GM12892 (cell line): ENCODE measurements around the gene NFKBIL1.
A peak's percentile ranks its signal among the peaks of the same experiment; 100 is the strongest.

Source experiments
- DNase-seq: peaks from one replicate; pipeline ENCODE4 v3.0.0; 2011; ENCODE audit not compliant: insufficient read length
- FAIRE-seq: peaks from 2 replicates; lab custom pipeline; 2011; peaks lifted over from hg19 to GRCh38; lab: Jason Lieb, UNC
- POLR2A ChIP-seq: IDR thresholded peaks from 2 replicates; pipeline ENCODE4 v1.6.1; 2011; ENCODE audit warnings: low read depth, low read length, control low read depth
- POLR2AphosphoS5 ChIP-seq: IDR thresholded peaks from 2 replicates; pipeline ENCODE4 v1.6.1; 2011; ENCODE audit warnings: low read depth, low read length, control low read depth
- TAF1 ChIP-seq: IDR thresholded peaks from 2 replicates; pipeline ENCODE4 v1.6.1; 2011; ENCODE audit warnings: low read depth, mild to moderate bottlenecking, control low read depth, low read length, borderline replicate concordance

Gene NFKBIL1

DNA sequence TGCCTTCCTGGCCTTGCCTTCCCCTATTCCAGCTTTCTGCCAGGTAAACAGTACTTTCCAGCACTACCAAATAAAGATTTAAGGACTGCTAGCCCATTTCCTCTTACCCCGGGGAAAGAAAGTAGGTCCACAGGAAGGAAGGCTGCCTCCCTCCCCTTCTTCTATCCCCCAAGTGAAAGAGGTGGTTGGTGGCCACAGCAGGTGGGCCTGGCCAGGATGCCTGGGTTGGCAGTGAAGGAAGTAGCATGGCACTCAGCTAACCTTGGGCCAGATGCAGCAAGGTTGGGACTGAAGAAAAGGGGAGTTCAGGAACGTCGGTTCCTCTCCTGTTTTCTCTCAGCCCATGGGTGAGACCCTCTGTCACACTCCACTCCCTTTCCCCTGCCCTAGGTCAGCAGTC lies 8.9 kb downstream of the NFKBIL1 start:
- no peak for DNase-seq
- peak; percentile 69 for FAIRE-seq
- TF ChIP-seq POLR2AphosphoS5 (no peak), TAF1 (no peak), POLR2A (no peak)

DNA sequence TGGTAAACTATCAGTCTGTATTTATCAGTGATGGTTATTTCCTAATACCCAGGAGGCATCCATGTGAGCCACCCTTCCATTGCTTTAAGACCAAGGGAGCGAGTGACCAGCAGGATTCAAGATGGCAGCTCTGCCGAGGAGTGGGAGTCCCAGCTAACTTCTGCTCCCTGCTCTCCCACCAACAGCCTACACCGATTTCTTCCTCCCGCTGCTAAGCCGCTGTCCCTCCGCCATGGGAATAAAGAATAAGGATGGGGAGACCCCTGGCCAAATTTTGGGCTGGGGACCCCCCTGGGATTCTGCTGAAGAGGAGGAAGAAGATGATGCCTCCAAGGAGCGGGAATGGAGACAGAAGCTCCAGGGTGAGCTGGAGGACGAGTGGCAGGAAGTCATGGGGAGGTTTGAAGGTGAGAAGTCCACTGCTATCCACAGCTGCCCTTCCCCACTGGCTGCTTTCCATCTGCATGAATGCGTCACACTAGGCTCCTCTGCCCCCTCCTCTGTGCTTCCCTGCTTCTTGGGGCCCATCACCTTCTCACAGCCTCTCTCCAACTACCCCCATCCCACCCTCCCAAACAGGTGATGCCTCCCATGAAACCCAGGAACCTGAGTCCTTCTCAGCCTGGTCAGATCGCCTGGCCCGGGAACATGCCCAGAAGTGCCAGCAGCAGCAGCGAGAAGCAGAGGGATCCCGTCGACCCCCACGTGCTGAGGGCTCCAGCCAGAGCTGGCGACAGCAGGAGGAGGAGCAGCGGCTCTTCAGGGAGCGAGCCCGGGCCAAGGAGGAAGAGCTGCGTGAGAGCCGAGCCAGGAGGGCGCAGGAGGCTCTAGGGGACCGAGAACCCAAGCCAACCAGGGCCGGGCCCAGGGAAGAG lies 10.3 kb downstream of the NFKBIL1 start:
- peak; percentile 9 for FAIRE-seq
- no peak for TF ChIP-seq POLR2A
- no peak for TF ChIP-seq POLR2AphosphoS5
- no peak for TF ChIP-seq TAF1

DNA sequence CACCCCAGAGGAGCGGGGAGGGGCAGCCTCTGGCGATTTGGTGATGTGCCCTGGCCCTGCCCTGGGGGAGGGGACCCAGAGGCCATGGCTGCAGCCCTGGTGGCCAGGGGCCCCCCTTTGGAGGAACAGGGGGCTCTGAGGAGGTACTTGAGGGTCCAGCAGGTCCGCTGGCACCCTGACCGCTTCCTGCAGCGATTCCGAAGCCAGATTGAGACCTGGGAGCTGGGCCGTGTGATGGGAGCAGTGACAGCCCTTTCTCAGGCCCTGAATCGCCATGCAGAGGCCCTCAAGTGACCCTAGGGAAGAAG lies 10.9 kb downstream of the NFKBIL1 start:
- no peak for DNase-seq
- FAIRE-seq = no peak
- TF ChIP-seq TAF1 (no peak), POLR2A (no peak; the same call in 1 of the 2 replicates), POLR2AphosphoS5 (no peak)

More for the DNA sequence above, 10.3 kb downstream of the NFKBIL1 start:
- DNase-seq = no peak

DNA sequence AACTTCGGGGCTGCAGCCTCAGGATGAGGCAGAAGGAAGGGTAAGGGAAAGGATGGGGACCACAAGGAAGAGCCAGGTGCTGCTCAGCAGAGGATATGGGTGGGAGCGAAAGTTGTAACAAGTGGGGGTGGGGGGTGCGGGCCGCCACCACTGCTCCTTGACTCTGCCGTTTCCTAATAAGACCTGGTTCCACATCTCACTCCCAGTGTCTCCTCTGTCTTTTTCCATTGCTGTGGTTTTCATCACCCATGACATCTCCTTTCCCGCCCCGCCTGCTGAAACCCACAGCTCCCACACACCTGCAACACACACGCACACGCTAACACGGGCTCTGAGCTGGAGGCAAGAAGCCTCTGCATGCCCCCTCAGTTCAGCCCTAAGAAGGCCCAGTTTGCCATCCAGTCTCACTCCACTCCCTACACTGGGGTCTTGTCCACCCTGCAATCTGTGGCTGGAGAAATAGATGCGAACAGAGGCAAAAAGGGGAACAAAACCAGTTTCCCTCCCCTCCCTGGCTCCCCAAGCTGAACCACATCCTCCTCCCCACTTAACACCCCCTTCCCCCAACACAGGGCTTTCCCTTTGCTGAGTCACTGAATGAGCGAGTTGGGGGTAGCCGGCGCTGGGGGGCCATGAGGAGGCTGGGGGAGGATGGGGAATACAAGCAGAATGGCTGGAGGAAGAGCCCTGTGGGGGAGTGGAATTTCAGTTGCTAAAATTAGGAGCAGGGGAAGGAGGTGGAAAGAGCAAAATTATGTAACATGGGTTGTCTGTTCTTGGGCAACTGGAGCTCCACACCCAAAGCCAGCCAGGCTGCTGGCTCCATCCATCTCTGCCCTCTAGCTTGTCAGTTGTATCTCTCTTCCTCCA lies 11.5 kb downstream of the NFKBIL1 start:
- DNase-seq (peak; percentile 66), FAIRE-seq (peak; percentile 94)
- TF ChIP-seq POLR2AphosphoS5 (peak; percentile 91), POLR2A (peak; percentile 80), TAF1 (peak; percentile 45)

DNA sequence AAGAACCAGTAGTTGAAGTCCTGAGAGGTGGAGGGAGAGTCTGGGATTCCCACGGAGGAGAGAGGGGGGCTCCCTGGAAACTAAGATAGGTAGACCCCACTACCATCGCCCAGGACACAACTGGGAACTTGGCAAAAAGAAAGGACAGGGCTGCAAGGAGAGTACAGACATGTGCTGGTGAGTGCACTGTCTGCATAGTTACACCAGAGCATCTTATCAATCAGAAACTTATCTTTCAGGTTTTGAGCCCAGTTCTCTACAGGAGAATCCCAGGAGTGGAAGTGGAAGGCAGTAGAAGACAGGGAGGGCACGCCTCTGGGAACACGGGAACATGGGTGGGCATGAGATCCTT lies 12.2 kb downstream of the NFKBIL1 start:
- FAIRE-seq (no peak), DNase-seq (no peak)
- no peak for TF ChIP-seq POLR2AphosphoS5
- TF ChIP-seq TAF1 = no peak
- peak; percentile 34; the same call in 1 of the 2 replicates for TF ChIP-seq POLR2A

DNA sequence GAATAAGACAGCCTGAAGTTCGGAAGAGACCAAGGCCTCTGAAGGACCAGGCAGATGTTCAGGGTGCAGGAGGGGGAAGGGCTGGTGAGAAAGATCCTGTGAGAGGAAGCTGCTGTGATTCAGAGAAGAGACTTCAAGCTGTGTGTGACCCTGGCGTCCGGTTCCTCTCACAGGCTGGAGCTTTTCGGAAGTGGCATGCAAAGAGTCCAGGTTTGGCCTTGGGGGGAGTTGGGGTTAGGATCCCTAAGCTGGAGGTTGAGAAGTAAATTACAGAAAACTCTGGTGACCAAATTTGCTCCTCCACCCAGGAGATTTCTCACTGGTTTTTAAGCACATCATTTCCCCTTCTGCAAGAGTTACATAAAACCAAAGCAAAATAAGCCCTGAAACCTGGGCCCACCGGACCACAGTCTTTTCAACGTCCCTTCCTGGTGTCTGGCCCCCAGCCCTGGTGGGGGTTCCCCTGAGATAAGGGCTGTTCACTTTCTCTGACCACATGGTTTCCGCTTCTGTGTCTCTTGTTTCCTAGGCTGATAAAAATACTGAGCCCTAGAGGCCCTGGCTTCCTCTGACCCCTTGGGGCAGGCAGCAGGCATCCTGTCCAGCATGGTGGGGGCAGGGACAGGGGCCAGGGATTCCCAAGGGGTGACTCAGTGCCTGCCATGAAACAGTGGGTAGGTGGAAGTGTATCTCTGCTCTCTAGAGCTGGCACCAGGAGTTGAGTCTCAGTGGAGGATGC lies 12.7 kb downstream of the NFKBIL1 start:
- DNase-seq (peak; percentile 59), FAIRE-seq (peak; percentile 93)
- TF ChIP-seq POLR2AphosphoS5 (peak; percentile 34), TAF1 (no peak)

DNA sequence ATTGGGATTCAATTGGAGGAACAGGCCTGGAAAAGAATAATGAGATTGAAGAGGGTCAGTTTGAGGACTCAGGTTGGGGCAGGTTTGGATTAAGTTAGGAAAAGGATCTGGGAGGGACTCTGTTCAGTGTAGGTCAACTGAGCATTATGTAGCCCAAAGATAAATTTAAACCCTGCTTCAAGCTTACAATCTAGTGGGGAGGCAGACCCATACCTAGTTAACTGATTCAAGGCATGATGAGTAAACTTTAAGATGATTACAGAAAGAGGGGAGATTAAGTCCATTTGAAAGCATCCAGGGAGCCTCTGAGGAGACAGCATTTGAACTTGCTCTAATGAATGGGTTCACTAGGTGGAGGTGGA lies 13.3 kb downstream of the NFKBIL1 start:
- FAIRE-seq (peak; percentile 9), DNase-seq (no peak)
- no peak for TF ChIP-seq POLR2AphosphoS5
- no peak for TF ChIP-seq TAF1
- no peak for TF ChIP-seq POLR2A

DNA sequence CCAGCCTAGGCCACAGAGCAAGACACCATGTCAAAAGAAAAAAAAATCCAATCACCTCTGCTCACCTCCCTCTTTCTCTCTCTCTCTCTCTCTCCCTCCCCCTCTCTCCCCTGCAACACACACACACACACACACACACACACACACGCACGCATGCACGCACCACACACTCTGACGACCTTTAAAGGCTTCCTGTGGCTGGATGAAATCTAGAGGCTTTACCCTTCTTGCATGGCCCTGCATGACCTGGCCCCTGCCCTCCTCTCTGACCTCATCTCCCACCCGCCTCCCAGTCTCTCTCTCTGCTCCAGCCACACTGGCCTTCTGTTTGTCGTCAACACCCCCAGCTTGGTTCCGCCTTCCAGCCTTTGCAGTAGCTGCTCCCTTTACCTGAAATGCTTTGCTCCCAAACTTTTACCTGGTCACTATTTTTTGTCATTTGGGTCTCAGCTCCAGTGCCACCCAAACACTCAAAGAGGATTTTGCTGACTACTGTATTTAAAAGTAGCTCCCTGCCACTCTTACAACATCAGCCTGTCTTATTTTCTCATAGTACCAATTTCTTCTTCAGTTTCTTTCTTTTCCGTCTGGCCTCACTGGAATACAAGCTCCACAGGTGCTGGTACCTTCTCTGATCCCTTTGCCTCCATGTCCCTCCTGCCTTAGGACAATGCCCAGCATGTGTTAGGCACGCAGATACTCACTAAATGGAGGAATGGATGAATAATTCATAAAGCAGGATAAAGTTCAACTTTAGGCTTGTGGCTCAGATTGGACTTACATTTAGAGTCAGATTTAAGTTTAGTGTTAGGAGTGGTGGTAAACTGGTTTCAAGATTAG lies 20.3 kb downstream of the NFKBIL1 start:
- TF ChIP-seq POLR2AphosphoS5 (0 out of 2 replicates have a peak, but pooled peaks have one; percentile 20), TAF1 (no peak)
- FAIRE-seq = peak; percentile 48
- no peak for DNase-seq

DNA sequence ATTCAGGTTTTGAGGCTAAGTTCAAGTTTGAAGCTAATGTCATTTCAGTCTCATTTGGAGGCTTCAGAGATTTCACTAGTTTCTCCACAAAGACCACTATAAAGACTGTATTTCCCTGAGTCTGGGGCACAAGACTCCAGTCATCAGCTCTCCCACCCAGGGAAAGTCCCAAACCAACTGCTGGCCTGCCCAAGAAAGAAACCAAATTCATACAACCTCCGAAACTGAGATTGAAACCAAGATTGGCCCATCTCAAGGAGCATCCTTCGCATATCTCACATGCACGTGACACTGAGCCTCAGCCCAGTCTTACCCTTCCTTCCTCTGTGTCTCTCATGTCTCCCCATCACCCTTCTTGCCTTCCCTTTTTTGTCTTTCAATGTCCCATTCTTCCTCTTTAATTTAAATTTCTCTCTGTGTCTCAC lies 21.1 kb downstream of the NFKBIL1 start:
- no peak for DNase-seq
- TF ChIP-seq POLR2AphosphoS5 (peak; percentile 41; the same call in 1 of the 2 replicates), POLR2A (no peak; the same call in 1 of the 2 replicates)
- FAIRE-seq = peak; percentile 98

DNA sequence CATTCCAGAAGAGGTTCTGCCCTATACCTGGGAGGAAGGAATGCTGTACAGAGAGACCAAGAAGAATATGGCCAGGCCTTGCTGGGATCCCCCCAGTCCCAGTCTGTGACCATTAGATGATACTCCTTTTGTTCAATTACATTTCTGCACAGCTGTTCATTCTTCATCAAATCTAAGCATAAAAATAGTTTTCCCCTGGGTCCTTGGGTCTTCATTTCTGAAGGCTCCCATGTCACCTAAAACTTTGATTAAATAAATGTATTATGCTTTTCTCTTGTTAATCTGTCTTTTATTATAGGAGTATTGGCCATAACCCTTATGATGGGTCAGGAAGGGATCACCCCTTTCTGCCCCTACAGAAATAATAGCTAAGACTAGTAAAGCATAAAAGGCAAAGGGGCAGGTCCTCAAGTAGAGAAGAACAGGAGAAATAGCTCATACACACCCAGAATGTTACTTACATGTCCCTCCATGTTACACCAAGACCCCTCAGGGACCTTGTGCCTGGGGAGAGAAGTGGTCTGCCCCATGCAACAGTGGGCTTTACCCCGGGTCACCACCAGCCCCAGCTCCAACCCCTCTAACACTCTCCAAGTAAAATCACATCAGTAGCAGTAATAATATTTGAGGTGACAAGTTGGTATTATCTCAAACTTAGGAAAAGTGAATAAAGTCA lies 22.6 kb downstream of the NFKBIL1 start:
- DNase-seq = no peak
- TF ChIP-seq POLR2AphosphoS5 = no peak
- no peak for TF ChIP-seq POLR2A
- TF ChIP-seq TAF1 = no peak
- no peak for FAIRE-seq
